ENCODE measurements around the gene ACCSL.

The ACCSL gene

GRCh38 chr11:44017443-44018126, 30.2 kb upstream of the ACCSL start:
- FAIRE-seq (no peak), DNase-seq (ENCODE audit: insufficient read length, low spot score) (no peak)

GRCh38 chr11:44018127-44018521, 29.7 kb upstream of the ACCSL start:
- DNase-seq (ENCODE audit: insufficient read length, low spot score) (no peak), FAIRE-seq (no peak)

GRCh38 chr11:44018829-44019228, 29.0 kb upstream of the ACCSL start:
- DNase-seq (ENCODE audit: insufficient read length, low spot score) (no peak), FAIRE-seq (no peak)

GRCh38 chr11:44024977-44025376, 22.8 kb upstream of the ACCSL start:
- FAIRE-seq (no peak), DNase-seq (ENCODE audit: insufficient read length, low spot score) (no peak)

GRCh38 chr11:44025727-44026126, 22.1 kb upstream of the ACCSL start:
- FAIRE-seq (no peak), DNase-seq (ENCODE audit: insufficient read length, low spot score) (no peak)

GRCh38 chr11:44028401-44028800, 19.4 kb upstream of the ACCSL start:
- no peak for FAIRE-seq
- no peak for DNase-seq (ENCODE audit: insufficient read length, low spot score)

- DNase-seq (ENCODE audit: insufficient read length, low spot score) = no peak
- no peak for FAIRE-seq
Measured at GRCh38 chr11:44028816-44029506, 18.8 kb upstream of the ACCSL start.

- FAIRE-seq = no peak
- no peak for DNase-seq (ENCODE audit: insufficient read length, low spot score)
Measured at GRCh38 chr11:44029507-44029845, 18.3 kb upstream of the ACCSL start.

GRCh38 chr11:44029977-44030911, 17.5 kb upstream of the ACCSL start:
- FAIRE-seq (no peak), DNase-seq (ENCODE audit: insufficient read length, low spot score) (no peak)

- no peak for FAIRE-seq
- DNase-seq (ENCODE audit: insufficient read length, low spot score) = no peak
Measured at GRCh38 chr11:44030996-44031395, 16.8 kb upstream of the ACCSL start.

- DNase-seq (ENCODE audit: insufficient read length, low spot score) = no peak
Measured at GRCh38 chr11:44031549-44031948, 16.2 kb upstream of the ACCSL start.

GRCh38 chr11:44032299-44033085, 15.3 kb upstream of the ACCSL start:
- no peak for DNase-seq (ENCODE audit: insufficient read length, low spot score)
- no peak for FAIRE-seq

More at GRCh38 chr11:44031549-44031948, 16.2 kb upstream of the ACCSL start:
- no peak for FAIRE-seq

GRCh38 chr11:44033411-44033850, 14.3 kb upstream of the ACCSL start:
- FAIRE-seq (no peak), DNase-seq (ENCODE audit: insufficient read length, low spot score) (no peak)

GRCh38 chr11:44033856-44034255, 13.9 kb upstream of the ACCSL start:
- DNase-seq (ENCODE audit: insufficient read length, low spot score) (no peak), FAIRE-seq (no peak)

- FAIRE-seq = no peak
- no peak for DNase-seq (ENCODE audit: insufficient read length, low spot score)
Measured at GRCh38 chr11:44034639-44035038, 13.1 kb upstream of the ACCSL start.

GRCh38 chr11:44036811-44037657, 10.7 kb upstream of the ACCSL start:
- peak; percentile 73 for DNase-seq (ENCODE audit: insufficient read length, low spot score)
- FAIRE-seq = no peak

GRCh38 chr11:44037658-44037998, 10.2 kb upstream of the ACCSL start:
- DNase-seq (ENCODE audit: insufficient read length, low spot score) (no peak), FAIRE-seq (no peak)

- FAIRE-seq = no peak
- DNase-seq (ENCODE audit: insufficient read length, low spot score) = no peak
Measured at GRCh38 chr11:44043157-44043556, 4.6 kb upstream of the ACCSL start.

GRCh38 chr11:44046182-44046581, 1.6 kb upstream of the ACCSL start:
- FAIRE-seq (no peak), DNase-seq (ENCODE audit: insufficient read length, low spot score) (no peak)

GRCh38 chr11:44047298-44047697, 483 bp upstream of the ACCSL start:
- no peak for FAIRE-seq

More at GRCh38 chr11:44047298-44047697, 483 bp upstream of the ACCSL start:
- DNase-seq (ENCODE audit: insufficient read length, low spot score) = no peak

All from HTR-8/SVneo (cell line).